Smooth muscle cell of the brain vasculature (primary cell): ENCODE measurements around the gene CS.
"Not testable (repeated sequence)": the region's sequence is repeated elsewhere in the genome, so short reads cannot be mapped to it uniquely, and the experiment has no call there.

ENCODE experiments used
- DNase-seq: peaks from one replicate; pipeline ENCODE4 v3.0.0-alpha.2; 2012; ENCODE audit warnings: low read depth, low spot score

Gene CS

DNA sequence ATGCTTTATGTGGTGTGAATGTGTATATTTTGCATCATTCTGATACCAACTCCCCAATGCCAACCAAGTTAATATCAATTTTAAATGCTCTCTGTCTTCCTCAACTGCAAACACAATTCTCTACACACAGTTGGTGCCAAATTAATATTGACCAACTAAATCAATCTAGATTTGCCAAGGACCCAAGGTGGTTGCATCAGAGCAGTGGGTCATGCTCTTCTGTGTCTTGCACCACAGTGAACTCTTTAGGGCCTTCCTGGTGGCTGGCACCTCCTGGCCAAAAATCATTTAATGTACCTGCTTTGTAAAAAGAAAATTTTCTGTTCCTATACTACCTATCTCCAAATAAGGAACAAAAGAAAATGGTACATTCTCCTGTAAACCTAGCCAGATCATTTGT lies 19.3 kb downstream of the CS start:
- DNase-seq: no peak

DNA sequence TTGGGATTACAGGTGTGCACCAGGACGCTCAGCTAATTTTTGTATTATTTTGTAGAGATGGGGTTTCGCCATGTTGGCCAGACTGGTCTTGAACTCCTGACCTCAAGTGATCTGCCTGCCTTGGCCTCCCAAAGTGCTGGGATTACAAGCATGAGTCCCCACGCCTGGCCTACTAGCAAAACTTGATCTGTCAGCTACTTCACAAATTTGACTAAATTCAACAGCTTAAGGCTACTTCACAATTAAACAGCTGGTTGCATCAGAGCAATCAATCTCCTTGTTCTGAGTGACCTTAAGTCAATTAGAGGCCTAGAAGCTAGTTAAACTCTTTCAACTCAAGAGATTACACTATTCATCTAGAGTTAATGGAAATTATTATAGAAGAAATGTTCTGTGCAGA lies 21.2 kb downstream of the CS start:
- DNase-seq: no peak

- no peak for DNase-seq
Observed at GRCh38 chr12:56274299-56274698, 25.8 kb downstream of the CS start.

- not testable (repeated sequence) for DNase-seq
Observed at GRCh38 chr12:56272468-56272867, 27.7 kb downstream of the CS start.

- DNase-seq: no peak
Observed at GRCh38 chr12:56271031-56271430, 29.1 kb downstream of the CS start.

DNA sequence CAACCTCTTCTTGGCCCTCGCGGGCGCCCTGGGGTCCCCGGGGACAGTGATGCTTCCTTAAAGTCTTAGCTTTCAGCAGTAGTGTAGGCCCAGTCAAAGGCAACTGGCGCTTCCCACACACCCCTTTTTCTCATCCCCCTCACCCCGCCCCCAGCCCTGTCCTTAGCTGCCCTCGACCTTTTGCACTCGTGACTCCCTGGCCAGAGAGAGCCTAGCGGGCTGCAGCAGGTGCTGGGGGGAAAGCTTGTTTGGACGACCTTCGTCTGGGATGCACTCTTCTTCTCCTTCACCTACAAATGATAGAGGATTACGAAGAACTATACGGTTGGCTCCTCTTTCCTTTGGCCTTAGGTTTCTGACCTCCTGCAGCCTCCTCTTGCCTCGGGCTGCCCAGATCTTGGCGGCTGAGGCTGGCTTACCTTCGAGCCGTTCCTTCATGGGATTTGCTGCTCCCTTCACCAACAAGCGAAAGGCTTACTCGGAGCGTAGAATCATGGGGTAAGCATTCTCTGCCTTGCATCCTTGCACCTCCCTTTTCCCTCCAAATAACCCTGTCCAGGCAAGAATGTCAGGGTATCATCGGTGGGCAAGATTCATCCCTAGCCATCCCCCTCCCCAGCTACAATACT lies 32.6 kb downstream of the CS start:
- no peak for DNase-seq

GRCh38 chr12:56266693-56267442 lies 33.3 kb downstream of the CS start, which contains the start of gene COQ10A:
Gene COQ10A, plus strand, starts transcription at chr12:56266942. Its CDS starts 177 bp downstream, at chr12:56267119.
- no peak for DNase-seq

DNA sequence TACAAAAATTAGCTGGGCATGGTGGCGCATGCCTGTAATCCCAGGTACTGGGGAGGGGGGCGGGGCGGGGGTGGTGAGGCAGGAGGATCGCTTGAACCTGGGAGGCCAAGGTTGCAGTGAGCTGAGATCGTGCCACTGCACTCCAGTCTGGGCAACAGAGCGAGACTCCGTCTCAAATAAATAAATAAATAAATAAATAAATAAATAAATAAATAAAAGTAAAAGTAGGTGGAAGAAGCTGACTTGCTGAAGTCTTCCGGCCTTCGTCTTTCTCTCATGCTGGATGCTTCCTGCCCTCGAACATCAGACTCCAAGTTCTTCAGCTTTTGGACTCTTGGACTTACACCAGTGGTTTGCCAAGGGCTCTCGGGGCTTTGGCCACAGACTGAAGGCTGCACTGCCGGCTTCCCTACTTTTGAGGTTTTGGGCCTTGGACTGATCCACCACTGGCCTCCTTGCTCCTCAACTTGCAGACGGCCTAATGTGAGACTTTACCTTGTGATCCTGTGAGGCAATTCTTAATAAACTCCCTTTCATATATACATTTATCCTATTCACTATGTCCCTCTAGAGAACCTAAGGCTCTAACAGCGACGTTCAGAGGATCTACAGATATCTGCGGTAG lies 34.0 kb downstream of the CS start:
- DNase-seq: not testable (repeated sequence)

DNA sequence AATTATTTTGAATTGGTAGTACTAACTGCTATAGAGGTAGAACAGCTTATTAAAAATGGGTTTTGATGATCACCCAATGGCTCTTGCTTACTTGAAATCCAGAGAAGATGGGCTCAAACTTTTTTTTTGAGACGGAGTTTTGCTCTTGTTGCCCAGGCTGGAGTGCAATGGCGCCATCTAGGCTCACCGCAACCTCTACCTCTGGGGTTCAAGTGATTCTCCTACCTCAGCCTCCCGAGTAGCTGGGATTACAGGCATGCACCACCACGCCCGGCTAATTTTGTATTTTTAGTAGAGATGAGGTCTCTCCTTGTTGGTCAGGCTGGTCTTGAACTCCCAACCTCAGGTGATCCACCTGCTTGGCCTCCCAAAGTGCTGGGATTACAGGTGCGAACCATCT lies 37.2 kb downstream of the CS start:
- not testable (repeated sequence) for DNase-seq

GRCh38 chr12:56261503-56262232 lies 38.5 kb downstream of the CS start:
- DNase-seq: no peak

GRCh38 chr12:56260921-56261320 lies 39.2 kb downstream of the CS start:
- no peak for DNase-seq

DNA sequence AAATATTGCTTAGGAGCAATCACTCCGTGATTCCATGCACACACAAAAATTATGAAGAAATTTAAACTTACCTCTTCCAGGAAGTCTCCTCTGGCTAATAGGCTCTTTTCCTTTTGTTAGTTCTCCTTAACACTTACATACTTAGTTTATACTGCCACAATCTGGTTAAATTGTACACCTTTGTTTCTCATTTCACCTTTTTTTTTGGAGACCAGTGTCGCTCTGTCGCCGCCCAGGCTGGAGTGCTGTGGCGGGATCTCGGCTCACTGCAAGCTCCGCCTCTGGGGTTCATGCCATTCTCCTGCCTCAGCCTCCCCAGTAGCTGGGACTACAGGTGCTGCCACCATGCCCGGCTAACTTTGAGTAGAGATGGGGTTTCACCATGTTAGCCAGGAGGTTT lies 39.8 kb downstream of the CS start:
- no peak for DNase-seq

GRCh38 chr12:56258820-56259183 lies 41.3 kb downstream of the CS start:
- DNase-seq: no peak

DNA sequence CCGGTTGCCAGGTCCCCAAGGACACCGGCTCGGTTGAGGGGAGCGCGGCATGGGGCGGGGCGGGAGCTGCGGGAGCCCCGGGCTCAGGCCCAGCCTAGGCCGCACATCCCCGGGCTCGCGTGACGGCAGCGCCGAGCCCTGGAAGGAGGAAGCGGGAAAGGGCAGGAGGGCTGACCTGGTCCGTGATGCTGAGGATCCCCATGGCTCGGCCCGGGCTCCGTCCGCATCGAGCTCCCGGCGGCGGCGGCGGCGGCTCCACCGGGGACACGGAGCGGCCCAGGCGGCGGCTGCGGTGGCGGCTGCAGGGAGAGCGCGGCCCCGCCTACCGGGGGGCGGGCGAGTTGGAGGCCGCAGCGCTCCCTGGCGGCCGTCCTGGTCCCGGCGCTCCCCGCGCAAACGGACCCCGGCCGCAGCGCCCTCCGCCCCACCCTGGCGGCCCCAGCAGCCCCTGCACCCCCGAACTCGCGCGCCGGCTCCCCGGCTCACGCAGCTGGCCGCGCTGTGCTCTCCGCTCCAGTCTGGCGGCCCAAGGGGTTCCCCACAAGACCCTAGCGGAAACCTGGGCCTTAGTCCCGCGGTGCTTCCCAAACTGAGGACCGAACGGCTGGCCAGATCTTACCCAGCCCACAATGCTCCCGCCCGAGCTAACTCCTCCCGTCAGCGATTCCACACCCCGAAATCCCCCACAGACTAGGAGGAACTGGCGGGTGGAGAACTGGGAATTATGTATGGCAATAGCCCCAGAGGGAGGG lies 41.9 kb downstream of the CS start, which contains the start of gene ANKRD52:
ANKRD52 (minus strand) TSS at position 317 of the 752 bp plus-strand sequence; CDS start at position 202, 115 bp downstream.
- no peak for DNase-seq

DNA sequence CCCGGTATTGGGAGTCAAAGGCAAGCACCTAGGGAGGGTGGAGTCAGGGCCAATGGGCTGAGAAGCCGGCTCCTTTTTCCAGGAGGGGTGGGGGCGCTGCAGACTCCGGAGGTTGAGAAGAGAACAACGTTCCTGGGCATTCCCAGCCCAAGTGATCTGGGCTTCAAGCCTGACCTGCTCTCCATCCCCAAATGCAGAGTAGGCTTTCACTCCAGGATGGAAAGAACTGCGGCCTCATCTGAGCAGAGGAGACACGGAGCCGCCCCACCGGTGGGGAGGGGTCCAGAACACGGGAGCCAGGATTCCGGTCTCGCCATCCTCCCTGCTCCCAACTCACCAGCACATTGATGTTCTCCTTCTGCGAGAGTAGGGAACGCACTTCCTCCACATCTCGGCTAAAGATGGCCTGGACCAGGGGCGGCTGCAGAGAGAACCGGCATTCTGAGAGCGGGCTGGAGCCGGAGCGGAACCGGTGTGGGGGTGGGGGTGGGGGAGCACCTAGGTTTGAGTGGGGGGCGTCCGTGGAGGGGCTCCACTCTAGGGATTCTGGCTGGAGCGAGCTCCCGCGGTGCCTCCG lies 42.6 kb downstream of the CS start:
- no peak for DNase-seq

GRCh38 chr12:56257071-56257470 lies 43.1 kb downstream of the CS start:
- no peak for DNase-seq

DNA sequence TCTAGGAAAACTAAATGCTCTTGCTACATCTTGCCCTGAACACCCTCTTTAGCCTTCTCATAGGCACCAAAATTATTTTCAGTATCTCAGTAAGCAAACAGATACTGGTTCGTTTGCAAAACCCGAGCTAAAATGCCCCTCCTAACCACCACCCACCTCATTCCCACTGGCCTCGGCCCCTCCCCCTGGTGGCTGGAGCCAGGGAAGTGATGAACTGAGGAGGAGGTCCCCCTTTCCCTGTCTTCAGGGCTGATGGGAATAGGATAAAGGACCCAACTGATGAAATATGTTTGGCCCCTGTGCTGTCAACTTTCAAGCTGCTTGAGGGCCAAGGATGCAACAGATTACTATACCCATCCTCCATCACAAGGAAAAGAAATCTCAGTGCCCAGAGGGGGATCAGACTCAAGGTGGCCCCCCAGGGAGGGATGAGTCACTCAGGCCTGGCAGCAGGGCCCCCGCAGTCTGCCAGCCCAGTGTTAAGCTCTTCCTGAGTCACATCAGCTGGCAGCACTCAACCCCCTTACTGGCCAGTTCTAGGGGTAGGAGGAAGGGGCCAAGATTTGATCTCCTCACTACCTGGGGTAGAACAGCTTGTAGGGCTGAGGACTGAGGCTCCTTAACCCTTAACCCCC lies 43.7 kb downstream of the CS start:
- DNase-seq: no peak

DNA sequence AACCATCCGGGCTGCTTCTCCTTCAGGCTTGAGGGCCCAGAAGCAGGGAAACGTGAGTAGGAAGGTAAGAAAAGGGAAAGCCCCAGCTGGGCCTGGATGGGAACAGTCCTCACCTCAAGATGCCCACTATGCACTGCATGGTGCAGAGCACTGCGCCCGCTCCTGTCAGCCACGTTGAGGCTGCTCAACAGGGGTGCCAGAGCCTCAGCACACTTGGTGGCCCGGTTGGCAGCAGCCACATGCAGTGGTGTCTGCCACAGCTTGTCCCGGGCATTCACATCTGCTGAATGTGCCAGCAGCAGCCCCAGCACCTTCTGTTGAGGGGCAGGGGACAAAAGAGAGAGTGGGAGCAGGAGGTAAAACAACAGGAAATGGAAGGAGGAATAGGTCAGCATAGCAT lies 44.5 kb downstream of the CS start:
- no peak for DNase-seq

DNA sequence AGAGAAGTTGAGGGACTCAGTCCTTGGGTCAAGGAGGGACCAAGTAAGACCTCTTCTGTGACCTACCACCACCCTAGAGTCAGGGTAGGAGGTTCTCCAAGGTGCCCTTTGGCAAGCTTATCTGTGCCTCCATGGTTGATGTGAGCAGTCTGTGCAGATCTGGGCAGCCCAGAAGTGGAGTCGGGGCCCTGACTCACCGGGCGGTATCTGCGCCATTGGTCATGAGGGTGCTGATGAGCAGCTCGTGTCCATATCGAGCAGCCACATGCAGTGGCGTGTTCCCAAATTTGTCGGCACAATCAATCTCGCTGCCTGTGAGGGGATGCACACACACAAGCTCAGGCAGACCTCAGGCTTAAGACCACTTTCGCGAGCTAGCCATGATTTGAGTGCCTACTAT lies 47.0 kb downstream of the CS start:
- no peak for DNase-seq

GRCh38 chr12:56252649-56253048 lies 47.5 kb downstream of the CS start:
- no peak for DNase-seq

DNA sequence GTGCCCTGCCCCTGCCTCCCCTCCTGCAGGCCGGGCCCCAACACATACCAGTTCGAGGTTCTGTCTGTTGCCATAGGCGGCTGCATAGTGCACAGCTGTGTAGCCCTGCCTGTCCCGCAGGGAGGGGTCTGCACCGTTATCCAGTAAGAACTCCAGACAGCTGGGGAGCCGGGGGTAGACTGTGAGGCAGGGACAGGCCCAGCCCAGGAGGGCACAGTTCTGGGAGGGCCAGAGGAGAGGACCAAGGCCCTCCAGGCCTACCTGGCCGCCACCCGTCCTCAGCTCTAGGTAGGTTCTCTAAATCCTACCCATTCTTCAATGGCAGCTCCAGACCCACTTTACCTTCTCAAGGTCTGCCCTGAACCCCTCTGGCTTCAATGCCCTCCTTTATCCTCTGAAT lies 51.4 kb downstream of the CS start:
- no peak for DNase-seq
